A549 (cell line): Measurements from ENCODE around the gene C11orf71.

Source experiments
- CBX8 ChIP-seq: fragments of 200-600 bp; sonication (generic); IDR thresholded peaks from 2 replicates; pipeline ENCODE4 v1.6.1; 2016
- CTCF ChIP-seq: fragments of >200 bp; sonication (Bioruptor Twin); formaldehyde crosslinking; IDR thresholded peaks from 3 replicates; pipeline ENCODE4 v1.5.1; 2016
- E2F6 ChIP-seq: IDR thresholded peaks from 2 replicates; pipeline ENCODE4 v1.6.1; 2012; ENCODE audit warnings: low read depth, borderline replicate concordance
- ELK1 ChIP-seq: fragments of 150-350 bp; IDR thresholded peaks from 2 replicates; pipeline ENCODE4 v1.6.1; 2014; ENCODE audit warnings: low read depth, mild to moderate bottlenecking, low read length
- EP300 ChIP-seq, 2 experiments: fragments of >200 bp; sonication (Bioruptor Twin); formaldehyde crosslinking; IDR thresholded peaks; 2 replicates in 1 of 2; 3 replicates in 1 of 2; pipeline ENCODE4 v1.6.1; 2016 to 2017
- KDM5A ChIP-seq: fragments of 200-600 bp; sonication (generic); IDR thresholded peaks from 2 replicates; pipeline ENCODE4 v1.6.1; 2016; ENCODE audit warnings: antibody characterized with exemption, mild to moderate bottlenecking
- MAFK ChIP-seq: fragments of 450-650 bp; IDR thresholded peaks from 2 replicates; pipeline ENCODE4 v1.6.1; 2014; ENCODE audit not compliant: partially characterized antibody
- MAX ChIP-seq: IDR thresholded peaks from 2 replicates; pipeline ENCODE4 v1.6.1; 2012
- PBX3 ChIP-seq: IDR thresholded peaks from 2 replicates; pipeline ENCODE4 v1.6.1; 2012
- POLR2A ChIP-seq: IDR thresholded peaks from 2 replicates; pipeline ENCODE4 v1.6.1; 2012; ENCODE audit warnings: mild to moderate bottlenecking, low read length
- REST ChIP-seq: fragments of 200-600 bp; sonication (generic); IDR thresholded peaks from 2 replicates; pipeline ENCODE4 v1.6.1; 2016; ENCODE audit warnings: antibody characterized with exemption, mild to moderate bottlenecking, moderate library complexity

GRCh38 chr11:114367244-114367957 is 32.9 kb downstream of the C11orf71 start:
- TF ChIP-seq MAX (no peak), CTCF (no peak), KDM5A (no peak), EP300 (IDR thresholded peaks at IDR 0.05) (no peak), PBX3 (no peak), MAFK (no peak), CBX8 (no peak), REST (no peak), POLR2A (no peak), E2F6 (no peak), ELK1 (no peak)
